Smooth muscle cell (in vitro differentiated cells): ENCODE results near the gene DAGLA. TPM values are rescaled to one million over a fixed set of nuclear protein-coding genes. Genes with fewer than 3 reads are reported as not detected.

Experiments used
- DNase-seq: peaks from one replicate; lab custom pipeline; 2025; ENCODE audit not compliant: unreplicated experiment; lab: John Stamatoyannopoulos, UW
- H2AFZ ChIP-seq: fragments of 200-600 bp; sonication (generic); 2 replicates; pipeline ENCODE4 v1.6.0; 2016; ENCODE audit warnings: antibody characterized with exemption, low read depth, mild to moderate bottlenecking
- H3F3A ChIP-seq: fragments of 200-600 bp; sonication (generic); 2 replicates; pipeline ENCODE4 v1.6.0; 2017; ENCODE audit warnings: antibody characterized with exemption, low read depth
- H3K27ac ChIP-seq: fragments of 200-600 bp; sonication (generic); 2 replicates; pipeline ENCODE4 v1.5.1; 2016; ENCODE audit warnings: low read depth, mild to moderate bottlenecking
- H3K27me3 ChIP-seq: fragments of 200-600 bp; sonication (generic); 2 replicates; pipeline ENCODE4 v1.6.1; 2016; ENCODE audit warnings: low read depth, mild to moderate bottlenecking
- H3K36me3 ChIP-seq: fragments of 200-600 bp; sonication (generic); 2 replicates; pipeline ENCODE4 v1.5.1; 2016; ENCODE audit warnings: low read depth
- H3K4me1 ChIP-seq: fragments of 200-600 bp; sonication (generic); 2 replicates; pipeline ENCODE4 v1.5.1; 2016; ENCODE audit warnings: low read depth
- H3K4me2 ChIP-seq: fragments of 200-600 bp; sonication (generic); 2 replicates; pipeline ENCODE4 v1.6.0; 2016; ENCODE audit warnings: mild to moderate bottlenecking
- H3K4me3 ChIP-seq: fragments of 200-600 bp; sonication (generic); 2 replicates; pipeline ENCODE4 v1.5.1; 2016; ENCODE audit warnings: mild to moderate bottlenecking
- H3K79me2 ChIP-seq: fragments of 200-600 bp; sonication (generic); 2 replicates; pipeline ENCODE4 v1.6.0; 2016; ENCODE audit warnings: low read depth, mild to moderate bottlenecking
- H3K9ac ChIP-seq: fragments of 200-600 bp; sonication (generic); 2 replicates; pipeline ENCODE4 v1.6.0; 2016; ENCODE audit warnings: low read depth
- H3K9me3 ChIP-seq: fragments of 200-600 bp; sonication (generic); replicated peaks from 2 replicates; pipeline ENCODE4 v1.5.1; 2016; ENCODE audit warnings: low read depth
- H4K20me1 ChIP-seq: fragments of 200-600 bp; sonication (generic); 2 replicates; pipeline ENCODE4 v1.6.0; 2016; ENCODE audit warnings: low read depth
- CTCF ChIP-seq: fragments of 200-600 bp; sonication (generic); IDR thresholded peaks from 2 replicates; pipeline ENCODE4 v1.5.1; 2017; ENCODE audit warnings: borderline replicate concordance, mild to moderate bottlenecking, antibody characterized with exemption; ENCODE audit not compliant: insufficient read depth, poor library complexity, severe bottlenecking
- WGBS: methylation state at CpG from one replicate; pipeline ENCODE4 v1.1.7; 2016; ENCODE audit warnings: low lambda C conversion rate; 5-methylcytosine and 5-hydroxymethylcytosine counted together
- polyA plus RNA-seq: library from polyadenylated mRNA; unstranded; fragments of >200 nt; fragmentation: Nextera tagmentation; extraction: Ambion mirVana; gene quantifications from 2 replicates; pipeline ENCODE4 v1.2.1, GENCODE V29; 2016
- total RNA-seq: library from RNA; depleted of rRNA; stranded (reverse); fragments of >200 nt; gene quantifications from 2 replicates; pipeline ENCODE4 v1.2.3, GENCODE V29; 2014

Gene DAGLA
- total and polyA plus RNA-seq, 2 experiments from 2014 or later, result 1.3 to 3.9 TPM

DNA sequence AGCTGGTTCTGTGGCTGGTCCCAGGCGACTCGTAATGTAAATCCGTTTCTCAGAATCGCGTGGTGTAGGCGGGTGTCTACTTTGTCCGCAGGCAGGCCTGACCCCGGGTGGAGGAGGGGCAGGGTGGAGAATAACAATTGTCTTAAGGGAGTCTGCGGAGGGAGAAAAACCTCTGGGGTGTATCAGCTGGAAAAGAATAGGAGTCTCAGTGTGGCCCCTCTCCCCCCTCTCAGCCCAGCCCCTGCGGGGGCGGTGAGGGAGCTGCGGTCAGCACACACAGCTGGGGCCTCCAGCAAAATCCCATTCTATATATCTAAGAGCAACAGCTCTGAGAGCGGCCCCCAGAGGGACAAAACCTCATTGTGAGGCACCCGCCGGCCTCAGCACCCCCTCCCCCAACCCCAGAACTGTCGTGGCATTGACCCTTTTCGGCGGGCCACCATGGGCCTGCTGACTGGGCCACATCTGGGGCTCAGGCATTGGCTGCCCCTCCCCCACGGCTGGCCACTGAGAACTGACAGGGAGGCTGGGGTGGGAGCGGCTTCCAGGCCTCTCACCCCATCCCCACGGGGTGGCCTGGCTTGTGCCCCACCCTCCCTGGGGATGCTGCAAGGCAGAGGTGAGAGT, 69.5 kb downstream of the DAGLA start:
- Histone ChIP-seq H2AFZ (peak overlapping the region; percentile 49), H3K27ac (peak overlapping the region; percentile 53), H3K4me1 (peaks cover 30% of the 10 kb centered on the region), H3K9me3 (no peaks in the 10 kb centered on the region), H3K9ac (no peak overlapping the region), H3F3A (peaks cover 8% of the 10 kb centered on the region), H3K79me2 (peaks cover 18% of the 10 kb centered on the region), H3K27me3 (no peaks in the 10 kb centered on the region), H3K36me3 (no peaks in the 10 kb centered on the region), H3K4me2 (peak overlapping the region; percentile 84), H3K4me3 (no peak overlapping the region), H4K20me1 (no peaks in the 10 kb centered on the region)
- 18% methylated on average over 19 of the region's 21 CpGs for WGBS
- TF ChIP-seq CTCF, result no peak
- peak; percentile 55 for DNase-seq

DNA sequence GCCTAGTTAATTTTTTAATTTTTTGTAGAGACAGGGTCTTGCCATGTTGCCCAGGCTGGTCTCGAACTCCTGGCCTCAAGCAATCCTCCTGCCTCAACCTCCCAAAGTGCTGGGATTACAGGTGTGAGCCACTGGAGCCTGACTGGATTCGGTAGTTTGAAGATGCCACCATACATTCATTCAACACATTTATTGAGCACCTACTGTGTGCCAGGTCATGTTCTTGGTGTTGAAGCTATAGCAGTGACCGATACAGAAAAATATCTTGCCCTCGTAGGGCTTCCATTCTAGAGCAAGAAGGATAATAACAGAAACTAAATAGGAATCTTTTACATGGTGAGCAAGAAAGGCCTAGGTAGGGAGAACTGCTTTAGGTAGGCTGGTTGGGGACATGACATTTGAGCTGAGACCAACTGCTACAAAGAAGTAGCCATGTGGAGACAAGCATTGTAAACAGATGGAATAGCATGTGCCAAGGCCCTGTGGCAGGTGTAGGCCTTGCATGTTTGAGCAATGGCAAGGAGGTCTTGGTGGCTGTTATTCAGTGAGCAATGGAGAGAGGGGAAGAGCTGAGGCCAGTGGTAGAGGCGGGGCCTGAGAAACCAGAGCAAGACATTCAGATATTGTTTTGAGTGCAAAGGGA, 70.6 kb downstream of the DAGLA start:
- Histone ChIP-seq H3K9ac (no peak overlapping the region), H3K9me3 (no peaks in the 10 kb centered on the region), H3K4me1 (peaks cover 34% of the 10 kb centered on the region), H2AFZ (no peak overlapping the region), H3K36me3 (no peaks in the 10 kb centered on the region), H3K4me3 (no peak overlapping the region), H4K20me1 (no peaks in the 10 kb centered on the region), H3K79me2 (peaks cover 28% of the 10 kb centered on the region), H3K27ac (no peak overlapping the region), H3K4me2 (no peak overlapping the region), H3K27me3 (no peaks in the 10 kb centered on the region), H3F3A (peaks cover 8% of the 10 kb centered on the region)
- DNase-seq, result no peak
- TF ChIP-seq CTCF, result no peak
- 97% methylated on average over 5 of the region's 5 CpGs for WGBS

GRCh38 chr11:61751384-61751783, 71.2 kb downstream of the DAGLA start:
- H3K4me3 ChIP-seq, result no peak overlapping the region
- no peaks in the 10 kb centered on the region for H3K9me3 ChIP-seq
- TF ChIP-seq CTCF, result no peak
- no peaks in the 10 kb centered on the region for H3K36me3 ChIP-seq
- H3K79me2 ChIP-seq, result peaks cover 34% of the 10 kb centered on the region
- 89% methylated on average over 14 of the region's 14 CpGs for WGBS
- no peak overlapping the region for H2AFZ ChIP-seq
- DNase-seq, result no peak
- H3K9ac ChIP-seq, result no peak overlapping the region
- H3K27ac ChIP-seq, result no peak overlapping the region
- H3K4me2 ChIP-seq, result no peak overlapping the region
- peaks cover 40% of the 10 kb centered on the region for H3K4me1 ChIP-seq
- H3K27me3 ChIP-seq, result no peaks in the 10 kb centered on the region
- peaks cover 8% of the 10 kb centered on the region for H3F3A ChIP-seq
- H4K20me1 ChIP-seq, result no peaks in the 10 kb centered on the region
